ENCODE results near the gene TOP2B. TPM values are rescaled to one million over a fixed set of nuclear protein-coding genes. Genes with fewer than 3 reads are reported as not detected.

The TOP2B gene
- polyA plus RNA-seq, 1 experiment: 13.6 TPM

GRCh38 chr3:25554376-25554775, 110.3 kb downstream of the TOP2B start:
- Histone ChIP-seq H3K36me3 (ENCODE audit: control insufficient read depth, insufficient read depth, low read length) (no peaks in the 10 kb centered on the region), H3K27me3 (ENCODE audit: control insufficient read depth, insufficient read depth, low read length) (no peaks in the 10 kb centered on the region), H3K4me3 (ENCODE audit: low read depth, low read length) (no peak overlapping the region)
- DNase-seq (ENCODE audit: low read depth): no peak
- ChIA-PET POLR2A (no interaction called here), CTCF (interaction anchor here (1.3 kb wide), 1 partner anchor 22 kb away, joined by 4 read pairs; no protein-coding TSS in a partner anchor)
- TF ChIP-seq, protein P1, sequence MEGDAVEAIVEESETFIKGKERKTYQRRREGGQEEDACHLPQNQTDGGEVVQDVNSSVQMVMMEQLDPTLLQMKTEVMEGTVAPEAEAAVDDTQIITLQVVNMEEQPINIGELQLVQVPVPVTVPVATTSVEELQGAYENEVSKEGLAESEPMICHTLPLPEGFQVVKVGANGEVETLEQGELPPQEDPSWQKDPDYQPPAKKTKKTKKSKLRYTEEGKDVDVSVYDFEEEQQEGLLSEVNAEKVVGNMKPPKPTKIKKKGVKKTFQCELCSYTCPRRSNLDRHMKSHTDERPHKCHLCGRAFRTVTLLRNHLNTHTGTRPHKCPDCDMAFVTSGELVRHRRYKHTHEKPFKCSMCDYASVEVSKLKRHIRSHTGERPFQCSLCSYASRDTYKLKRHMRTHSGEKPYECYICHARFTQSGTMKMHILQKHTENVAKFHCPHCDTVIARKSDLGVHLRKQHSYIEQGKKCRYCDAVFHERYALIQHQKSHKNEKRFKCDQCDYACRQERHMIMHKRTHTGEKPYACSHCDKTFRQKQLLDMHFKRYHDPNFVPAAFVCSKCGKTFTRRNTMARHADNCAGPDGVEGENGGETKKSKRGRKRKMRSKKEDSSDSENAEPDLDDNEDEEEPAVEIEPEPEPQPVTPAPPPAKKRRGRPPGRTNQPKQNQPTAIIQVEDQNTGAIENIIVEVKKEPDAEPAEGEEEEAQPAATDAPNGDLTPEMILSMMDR (IDR thresholded peaks at IDR 0.05; ENCODE audit: insufficient read depth, low read depth, low read length): no peak

DNA sequence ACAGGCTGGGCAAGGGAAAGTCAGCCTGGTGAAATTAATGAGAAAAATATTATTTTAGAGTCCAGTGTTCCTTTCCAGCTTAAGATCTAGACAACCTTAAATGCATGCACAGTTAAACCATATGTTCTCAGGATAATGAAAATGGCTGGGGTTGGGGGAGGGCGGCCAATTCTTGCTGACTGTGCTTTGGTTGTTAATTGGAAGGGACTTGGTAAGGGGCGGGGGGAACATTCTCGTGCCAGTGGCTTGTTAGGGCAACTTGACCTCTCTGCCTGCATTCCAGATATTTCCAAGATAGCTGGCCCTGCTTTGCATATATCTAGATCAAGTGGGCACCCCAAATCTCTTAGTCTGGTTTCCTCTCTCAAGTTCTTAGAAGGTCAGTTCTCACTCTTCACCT, 112.5 kb downstream of the TOP2B start:
- TF ChIP-seq, protein P1 (IDR thresholded peaks at IDR 0.05; ENCODE audit: insufficient read depth, low read depth, low read length): no peak
- DNase-seq (ENCODE audit: low read depth): no peak
- H3K36me3 ChIP-seq (ENCODE audit: control insufficient read depth, insufficient read depth, low read length): no peaks in the 10 kb centered on the region
- ChIA-PET CTCF (interaction anchor here (0.6 to 4.3 kb wide), 3 partner anchors 9 to 15 kb away, joined by 3 to 13 read pairs (median 4); no protein-coding TSS in a partner anchor), POLR2A (no interaction called here)
- H3K27me3 ChIP-seq (ENCODE audit: control insufficient read depth, insufficient read depth, low read length): no peaks in the 10 kb centered on the region
- H3K4me3 ChIP-seq (ENCODE audit: low read depth, low read length): no peak overlapping the region

GRCh38 chr3:25548836-25549235, 115.9 kb downstream of the TOP2B start:
- no peak for DNase-seq (ENCODE audit: low read depth)
- H3K36me3 ChIP-seq (ENCODE audit: control insufficient read depth, insufficient read depth, low read length): no peaks in the 10 kb centered on the region
- no peak overlapping the region for H3K4me3 ChIP-seq (ENCODE audit: low read depth, low read length)
- H3K27me3 ChIP-seq (ENCODE audit: control insufficient read depth, insufficient read depth, low read length): no peaks in the 10 kb centered on the region
- POLR2A ChIA-PET: no interaction called here
- TF ChIP-seq, protein P1 (IDR thresholded peaks at IDR 0.05; ENCODE audit: insufficient read depth, low read depth, low read length): no peak
- CTCF ChIA-PET: interaction anchor here (4.3 kb wide), 1 partner anchor 12 kb away, joined by 13 read pairs; no protein-coding TSS in a partner anchor

DNA sequence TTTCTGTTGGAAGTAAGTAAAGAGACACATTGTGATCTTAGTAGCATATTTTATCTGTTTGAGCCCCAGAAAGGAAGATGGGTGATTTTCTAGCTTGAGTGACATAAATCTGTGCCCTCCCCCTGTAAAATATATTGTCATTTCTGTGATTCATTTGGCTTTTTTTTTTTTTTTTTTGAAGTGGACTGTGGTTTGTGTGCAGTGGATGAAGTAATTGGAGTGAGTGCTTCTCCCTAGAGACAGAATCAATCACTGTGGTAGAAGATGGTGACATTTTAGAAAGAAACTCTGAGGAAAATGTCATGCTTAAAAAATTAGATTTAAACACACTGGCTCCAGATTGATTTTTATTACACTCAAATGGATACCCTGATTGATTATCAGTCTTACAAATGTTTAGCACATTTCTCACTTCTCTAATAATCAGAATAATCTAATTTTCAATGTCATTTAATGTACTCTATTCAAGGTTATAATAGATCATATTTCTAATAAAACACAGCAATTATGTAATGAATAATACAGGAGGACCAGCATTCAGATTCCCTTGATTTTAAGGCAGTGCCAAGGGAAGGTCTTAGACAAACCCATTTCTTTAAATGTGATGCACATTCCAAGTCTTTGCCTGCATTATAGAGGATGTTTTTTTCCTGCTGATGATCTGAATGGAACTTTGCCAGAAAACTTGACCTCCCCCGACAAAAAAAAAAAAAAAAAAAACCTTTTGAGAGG, 116.6 kb downstream of the TOP2B start:
- TF ChIP-seq, protein P1 (IDR thresholded peaks at IDR 0.05; ENCODE audit: insufficient read depth, low read depth, low read length): no peak
- DNase-seq (ENCODE audit: low read depth): no peak
- POLR2A ChIA-PET: no interaction called here
- CTCF ChIA-PET: interaction anchor here (0.7 to 4.3 kb wide), 2 partner anchors 13 to 1126 kb away, joined by 4 to 13 read pairs; no protein-coding TSS in a partner anchor
- no peak overlapping the region for H3K4me3 ChIP-seq (ENCODE audit: low read depth, low read length)
- H3K36me3 ChIP-seq (ENCODE audit: control insufficient read depth, insufficient read depth, low read length): no peaks in the 10 kb centered on the region
- no peaks in the 10 kb centered on the region for H3K27me3 ChIP-seq (ENCODE audit: control insufficient read depth, insufficient read depth, low read length)

Small RNAs within 50 kb of the gene (small RNA-seq; reads per million reads assigned to genes)
- not detected for gene CRIP1P2 (ENCODE audit: insufficient read length, low read depth, low replicate concordance)
- not detected for gene RF01161 (ENCODE audit: insufficient read length, low read depth, low replicate concordance)
- gene RF02271 (ENCODE audit: insufficient read length, low read depth, low replicate concordance): not detected

Other genes with a start within 250 kb of the TOP2B start
- gene RARB, start 236.6 kb downstream of the TOP2B start, polyA plus RNA-seq (2011; rRNA removed): 7.8 and 10.1 TPM in 2 replicates
- gene NGLY1, start 118.5 kb upstream of the TOP2B start, polyA plus RNA-seq (2011; rRNA removed): 8.2 and 15.0 TPM in 2 replicates
- gene OXSM, start 125.2 kb upstream of the TOP2B start, polyA plus RNA-seq (2011; rRNA removed): 10.6 and 15.9 TPM in 2 replicates